Measurements from ENCODE around the gene SCUBE1.
"Not testable (repeated sequence)": the region's sequence is repeated elsewhere in the genome, so short reads cannot be mapped to it uniquely, and the experiment has no call there.

SCUBE1 gene

GRCh38 chr22:43289531-43289963, 53.6 kb downstream of the SCUBE1 start:
- no peaks in the 10 kb centered on the region for H3K27me3 ChIP-seq (ENCODE audit: low read depth, low read length)
- H3K9me3 ChIP-seq (ENCODE audit: control insufficient read depth in 1 of 2, low read length in 2 of 2) = no peaks in the 10 kb centered on the region
- no peaks in the 10 kb centered on the region for H3K36me3 ChIP-seq (ENCODE audit: control insufficient read depth in 1 of 2, insufficient read depth in 2 of 2, low read length in 2 of 2)
- peaks cover 5 to 20% of the 10 kb centered on the region in 2 donors for H3K4me1 ChIP-seq (ENCODE audit: control insufficient read depth in 1 of 2, insufficient read depth in 2 of 2, low read length in 2 of 2)
- peak overlapping the region; percentile 26 to 44 for H3K4me3 ChIP-seq (ENCODE audit: low read depth in 1 of 2, low read length in 2 of 2)
- H3K27ac ChIP-seq (ENCODE audit: low read length) = no peak overlapping the region

- H3K9me3 ChIP-seq (ENCODE audit: control insufficient read depth in 1 of 2, low read length in 2 of 2) = no peaks in the 10 kb centered on the region
- no peak overlapping the region for H3K27ac ChIP-seq (ENCODE audit: low read length)
- H3K4me3 ChIP-seq (ENCODE audit: low read depth in 1 of 2, low read length in 2 of 2) = peak overlapping the region; percentile 26 to 44
- H3K36me3 ChIP-seq (ENCODE audit: control insufficient read depth in 1 of 2, insufficient read depth in 2 of 2, low read length in 2 of 2) = no peaks in the 10 kb centered on the region
- peaks cover 5 to 20% of the 10 kb centered on the region in 2 donors for H3K4me1 ChIP-seq (ENCODE audit: control insufficient read depth in 1 of 2, insufficient read depth in 2 of 2, low read length in 2 of 2)
- no peaks in the 10 kb centered on the region for H3K27me3 ChIP-seq (ENCODE audit: low read depth, low read length)
Observed at GRCh38 chr22:43288807-43289420, 54.3 kb downstream of the SCUBE1 start.

- H3K27me3 ChIP-seq (ENCODE audit: low read depth, low read length) = no peaks in the 10 kb centered on the region
- H3K9me3 ChIP-seq (ENCODE audit: control insufficient read depth in 1 of 2, low read length in 2 of 2) = no peaks in the 10 kb centered on the region
- no peaks in the 10 kb centered on the region for H3K36me3 ChIP-seq (ENCODE audit: control insufficient read depth in 1 of 2, insufficient read depth in 2 of 2, low read length in 2 of 2)
- H3K4me3 ChIP-seq (ENCODE audit: low read depth in 1 of 2, low read length in 2 of 2) = no peak overlapping the region
- peaks cover 5 to 20% of the 10 kb centered on the region in 2 donors for H3K4me1 ChIP-seq (ENCODE audit: control insufficient read depth in 1 of 2, insufficient read depth in 2 of 2, low read length in 2 of 2)
- no peak overlapping the region for H3K27ac ChIP-seq (ENCODE audit: low read length)
Observed at GRCh38 chr22:43288378-43288777, 54.8 kb downstream of the SCUBE1 start.

GRCh38 chr22:43287441-43287840, 55.7 kb downstream of the SCUBE1 start:
- Histone ChIP-seq H3K27me3 (ENCODE audit: low read depth, low read length) (no peaks in the 10 kb centered on the region), H3K27ac (ENCODE audit: low read length) (no peak overlapping the region), H3K36me3 (ENCODE audit: control insufficient read depth in 1 of 2, insufficient read depth in 2 of 2, low read length in 2 of 2) (no peaks in the 10 kb centered on the region), H3K9me3 (ENCODE audit: control insufficient read depth in 1 of 2, low read length in 2 of 2) (no peaks in the 10 kb centered on the region), H3K4me3 (ENCODE audit: low read depth in 1 of 2, low read length in 2 of 2) (no peak overlapping the region), H3K4me1 (ENCODE audit: control insufficient read depth in 1 of 2, insufficient read depth in 2 of 2, low read length in 2 of 2) (peaks cover 5 to 17% of the 10 kb centered on the region in 2 donors)

GRCh38 chr22:43281394-43281793, 61.8 kb downstream of the SCUBE1 start:
- Histone ChIP-seq H3K36me3 (ENCODE audit: control insufficient read depth in 1 of 2, insufficient read depth in 2 of 2, low read length in 2 of 2) (no peaks in the 10 kb centered on the region), H3K27me3 (ENCODE audit: low read depth, low read length) (no peaks in the 10 kb centered on the region)

GRCh38 chr22:43280523-43280886, 62.7 kb downstream of the SCUBE1 start:
- not testable (repeated sequence) for H3K4me1 ChIP-seq (ENCODE audit: control insufficient read depth in 1 of 2, insufficient read depth in 2 of 2, low read length in 2 of 2); H3K9me3 ChIP-seq (ENCODE audit: control insufficient read depth in 1 of 2, low read length in 2 of 2); H3K36me3 ChIP-seq (ENCODE audit: control insufficient read depth in 1 of 2, insufficient read depth in 2 of 2, low read length in 2 of 2); H3K4me3 ChIP-seq (ENCODE audit: low read depth in 1 of 2, low read length in 2 of 2); H3K27me3 ChIP-seq (ENCODE audit: low read depth, low read length); H3K27ac ChIP-seq (ENCODE audit: low read length)

More at GRCh38 chr22:43281394-43281793, 61.8 kb downstream of the SCUBE1 start:
- H3K27ac ChIP-seq (ENCODE audit: low read length) = no peak overlapping the region
- H3K4me3 ChIP-seq (ENCODE audit: low read depth in 1 of 2, low read length in 2 of 2) = no peak overlapping the region
- no peaks in the 10 kb centered on the region for H3K4me1 ChIP-seq (ENCODE audit: control insufficient read depth in 1 of 2, insufficient read depth in 2 of 2, low read length in 2 of 2)
- H3K9me3 ChIP-seq (ENCODE audit: control insufficient read depth in 1 of 2, low read length in 2 of 2) = no peaks in the 10 kb centered on the region

- H3K9me3 ChIP-seq (ENCODE audit: control insufficient read depth in 1 of 2, low read length in 2 of 2) = no peaks in the 10 kb centered on the region
- no peak overlapping the region for H3K27ac ChIP-seq (ENCODE audit: low read length)
- H3K27me3 ChIP-seq (ENCODE audit: low read depth, low read length) = no peaks in the 10 kb centered on the region
- no peak overlapping the region for H3K4me3 ChIP-seq (ENCODE audit: low read depth in 1 of 2, low read length in 2 of 2)
- no peaks in the 10 kb centered on the region for H3K36me3 ChIP-seq (ENCODE audit: control insufficient read depth in 1 of 2, insufficient read depth in 2 of 2, low read length in 2 of 2)
- no peaks in the 10 kb centered on the region for H3K4me1 ChIP-seq (ENCODE audit: control insufficient read depth in 1 of 2, insufficient read depth in 2 of 2, low read length in 2 of 2)
Observed at GRCh38 chr22:43279867-43280522, 63.2 kb downstream of the SCUBE1 start.

GRCh38 chr22:43277987-43278601, 65.1 kb downstream of the SCUBE1 start:
- H3K27me3 ChIP-seq (ENCODE audit: low read depth, low read length) = no peaks in the 10 kb centered on the region
- no peaks in the 10 kb centered on the region for H3K36me3 ChIP-seq (ENCODE audit: control insufficient read depth in 1 of 2, insufficient read depth in 2 of 2, low read length in 2 of 2)
- no peaks in the 10 kb centered on the region for H3K9me3 ChIP-seq (ENCODE audit: control insufficient read depth in 1 of 2, low read length in 2 of 2)
- no peak overlapping the region for H3K27ac ChIP-seq (ENCODE audit: low read length)
- no peaks in the 10 kb centered on the region for H3K4me1 ChIP-seq (ENCODE audit: control insufficient read depth in 1 of 2, insufficient read depth in 2 of 2, low read length in 2 of 2)
- H3K4me3 ChIP-seq (ENCODE audit: low read depth in 1 of 2, low read length in 2 of 2) = no peak overlapping the region

GRCh38 chr22:43277091-43277490, 66.1 kb downstream of the SCUBE1 start:
- Histone ChIP-seq H3K27ac (ENCODE audit: low read length) (no peak overlapping the region), H3K27me3 (ENCODE audit: low read depth, low read length) (no peaks in the 10 kb centered on the region), H3K4me3 (ENCODE audit: low read depth in 1 of 2, low read length in 2 of 2) (no peak overlapping the region), H3K9me3 (ENCODE audit: control insufficient read depth in 1 of 2, low read length in 2 of 2) (no peaks in the 10 kb centered on the region), H3K4me1 (ENCODE audit: control insufficient read depth in 1 of 2, insufficient read depth in 2 of 2, low read length in 2 of 2) (no peaks in the 10 kb centered on the region), H3K36me3 (ENCODE audit: control insufficient read depth in 1 of 2, insufficient read depth in 2 of 2, low read length in 2 of 2) (no peaks in the 10 kb centered on the region)

GRCh38 chr22:43276321-43276720, 66.9 kb downstream of the SCUBE1 start:
- H3K9me3 ChIP-seq (ENCODE audit: control insufficient read depth in 1 of 2, low read length in 2 of 2) = no peaks in the 10 kb centered on the region
- H3K27ac ChIP-seq (ENCODE audit: low read length) = no peak overlapping the region

GRCh38 chr22:43275545-43276317, 67.4 kb downstream of the SCUBE1 start:
- Histone ChIP-seq H3K9me3 (ENCODE audit: control insufficient read depth in 1 of 2, low read length in 2 of 2) (no peaks in the 10 kb centered on the region), H3K36me3 (ENCODE audit: control insufficient read depth in 1 of 2, insufficient read depth in 2 of 2, low read length in 2 of 2) (no peaks in the 10 kb centered on the region), H3K27ac (ENCODE audit: low read length) (no peak overlapping the region), H3K4me1 (ENCODE audit: control insufficient read depth in 1 of 2, insufficient read depth in 2 of 2, low read length in 2 of 2) (no peaks in the 10 kb centered on the region), H3K27me3 (ENCODE audit: low read depth, low read length) (no peaks in the 10 kb centered on the region), H3K4me3 (ENCODE audit: low read depth in 1 of 2, low read length in 2 of 2) (no peak overlapping the region)

More at GRCh38 chr22:43276321-43276720, 66.9 kb downstream of the SCUBE1 start:
- Histone ChIP-seq H3K4me1 (ENCODE audit: control insufficient read depth in 1 of 2, insufficient read depth in 2 of 2, low read length in 2 of 2) (no peaks in the 10 kb centered on the region), H3K36me3 (ENCODE audit: control insufficient read depth in 1 of 2, insufficient read depth in 2 of 2, low read length in 2 of 2) (no peaks in the 10 kb centered on the region), H3K4me3 (ENCODE audit: low read depth in 1 of 2, low read length in 2 of 2) (no peak overlapping the region), H3K27me3 (ENCODE audit: low read depth, low read length) (no peaks in the 10 kb centered on the region)

Measured in muscle layer of duodenum (tissue), 2 donors.